K562 treated with DMSO at 1 percent for 24 hours (cell line): Measurements from ENCODE around the gene MPPED2. TPM values are rescaled to one million over a fixed set of nuclear protein-coding genes. Genes with fewer than 3 reads are reported as not detected.

Experiments
- total RNA-seq: library from RNA; unstranded; fragments of 300-600 nt; gene quantifications from 2 replicates; pipeline ENCODE4 v1.2.3, GENCODE V29; 2022; ENCODE audit warnings: low read depth; ENCODE audit not compliant: insufficient read depth

Gene MPPED2, protein sequence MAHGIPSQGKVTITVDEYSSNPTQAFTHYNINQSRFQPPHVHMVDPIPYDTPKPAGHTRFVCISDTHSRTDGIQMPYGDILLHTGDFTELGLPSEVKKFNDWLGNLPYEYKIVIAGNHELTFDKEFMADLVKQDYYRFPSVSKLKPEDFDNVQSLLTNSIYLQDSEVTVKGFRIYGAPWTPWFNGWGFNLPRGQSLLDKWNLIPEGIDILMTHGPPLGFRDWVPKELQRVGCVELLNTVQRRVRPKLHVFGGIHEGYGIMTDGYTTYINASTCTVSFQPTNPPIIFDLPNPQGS
- not detected in 2 replicates for total RNA-seq

DNA sequence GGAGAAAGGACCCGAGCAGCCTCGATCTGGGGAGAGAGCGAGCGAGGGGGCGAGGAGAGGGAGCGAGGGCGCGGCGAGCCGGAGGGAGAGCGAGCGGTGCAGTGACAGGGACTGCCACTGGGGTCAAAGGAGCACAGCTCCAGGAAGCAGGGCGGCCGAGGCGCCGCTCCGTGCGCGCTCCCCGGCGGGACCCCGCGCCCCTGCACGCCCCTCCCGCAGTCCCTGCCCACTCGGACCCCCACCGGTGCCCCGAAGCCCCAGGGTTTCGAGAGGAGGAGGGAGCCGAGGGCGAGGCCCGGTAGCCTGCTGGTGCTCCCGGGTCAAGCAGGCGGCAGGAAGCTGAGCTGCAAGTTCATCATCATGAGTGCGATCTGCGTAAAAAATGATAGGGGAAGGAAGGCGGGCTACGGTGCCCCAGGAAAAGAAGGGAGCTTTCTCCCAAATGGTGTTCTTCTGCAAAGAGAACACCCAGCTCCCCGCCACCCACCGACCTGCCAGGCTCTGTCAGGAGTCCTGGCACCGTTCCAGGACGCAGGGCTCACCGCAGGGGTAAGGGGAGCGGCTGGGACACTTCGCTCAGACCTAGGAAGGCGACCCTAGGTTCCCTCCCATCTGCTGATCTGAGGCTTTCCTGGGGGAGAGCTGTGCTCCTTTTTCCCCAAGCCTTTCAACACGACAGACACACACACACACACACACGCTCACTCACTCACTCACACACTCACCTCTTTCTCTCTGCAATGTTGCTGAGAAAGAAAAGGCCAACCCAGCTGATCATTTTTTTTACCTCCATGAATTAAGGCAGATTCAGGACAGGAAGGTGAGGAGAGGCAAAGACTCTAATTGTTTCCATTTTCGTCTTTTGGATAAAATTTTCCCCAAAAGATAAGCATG, at the start of gene MPPED2:
Gene MPPED2, minus strand, starts transcription at position 103 of the 894 bp plus-strand sequence. CDS start 5,980 bp downstream, outside the sequence.

